OCI-LY1 (cell line): ENCODE data around the gene CD244.

Experiments used
- EZH2 ChIP-seq: fragments of 200-600 bp; sonication (generic), shearing (Covaris generic); IDR thresholded peaks from 2 replicates; pipeline ENCODE4 v1.8.0; 2017; ENCODE audit warnings: borderline replicate concordance, mixed run types, mild to moderate bottlenecking, antibody characterized with exemption, low read length, moderate library complexity, mixed read lengths
- TF ChIP-seq, protein P1 (sequence below): fragments of 200-600 bp; sonication (generic), shearing (Covaris generic); IDR thresholded peaks from 2 replicates; pipeline ENCODE4 v1.5.1; 2017; ENCODE audit warnings: mild to moderate bottlenecking, antibody characterized with exemption, low read length, moderate library complexity, mixed read lengths

DNA sequence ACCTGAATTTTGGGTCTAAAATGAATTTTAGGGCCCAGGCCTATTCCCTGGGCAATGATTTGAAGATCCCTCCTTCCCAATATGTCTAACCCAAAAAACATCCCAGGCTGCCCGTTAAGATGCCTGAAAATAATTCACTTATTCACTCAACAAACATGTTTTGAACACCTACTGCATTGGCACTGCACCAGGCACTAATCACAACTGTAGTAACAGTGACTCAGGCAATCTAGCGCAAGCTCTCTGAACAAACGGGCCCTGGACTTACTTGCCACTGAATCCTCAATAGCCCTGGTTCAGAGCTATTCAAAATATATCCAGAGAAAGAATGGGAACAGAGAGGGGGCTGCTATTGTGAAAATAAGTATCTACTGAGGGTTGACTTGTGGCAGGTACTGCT lies 4.2 kb downstream of the CD244 start:
- TF ChIP-seq EZH2, result no peak
- TF ChIP-seq, protein P1, sequence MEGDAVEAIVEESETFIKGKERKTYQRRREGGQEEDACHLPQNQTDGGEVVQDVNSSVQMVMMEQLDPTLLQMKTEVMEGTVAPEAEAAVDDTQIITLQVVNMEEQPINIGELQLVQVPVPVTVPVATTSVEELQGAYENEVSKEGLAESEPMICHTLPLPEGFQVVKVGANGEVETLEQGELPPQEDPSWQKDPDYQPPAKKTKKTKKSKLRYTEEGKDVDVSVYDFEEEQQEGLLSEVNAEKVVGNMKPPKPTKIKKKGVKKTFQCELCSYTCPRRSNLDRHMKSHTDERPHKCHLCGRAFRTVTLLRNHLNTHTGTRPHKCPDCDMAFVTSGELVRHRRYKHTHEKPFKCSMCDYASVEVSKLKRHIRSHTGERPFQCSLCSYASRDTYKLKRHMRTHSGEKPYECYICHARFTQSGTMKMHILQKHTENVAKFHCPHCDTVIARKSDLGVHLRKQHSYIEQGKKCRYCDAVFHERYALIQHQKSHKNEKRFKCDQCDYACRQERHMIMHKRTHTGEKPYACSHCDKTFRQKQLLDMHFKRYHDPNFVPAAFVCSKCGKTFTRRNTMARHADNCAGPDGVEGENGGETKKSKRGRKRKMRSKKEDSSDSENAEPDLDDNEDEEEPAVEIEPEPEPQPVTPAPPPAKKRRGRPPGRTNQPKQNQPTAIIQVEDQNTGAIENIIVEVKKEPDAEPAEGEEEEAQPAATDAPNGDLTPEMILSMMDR, result no peak
